IMR-90 (cell line): Measurements from ENCODE around the gene MRPS34.

ENCODE experiments used
- CEBPB ChIP-seq: IDR thresholded peaks from 2 replicates; pipeline ENCODE4 v1.6.1; 2012; ENCODE audit warnings: low read depth, low read length, improper control_type of control experiment
- CTCF ChIP-seq: conservative IDR thresholded peaks from 2 replicates; pipeline ENCODE4 v1.5.1; 2012; ENCODE audit warnings: mild to moderate bottlenecking, low read depth, low read length, improper control_type of control experiment
- MAFK ChIP-seq: IDR thresholded peaks from 2 replicates; pipeline ENCODE4 v1.6.1; 2012; ENCODE audit warnings: low read depth, low read length, improper control_type of control experiment
- MXI1 ChIP-seq: IDR thresholded peaks from 2 replicates; pipeline ENCODE4 v1.6.1; 2012; ENCODE audit warnings: low read depth, mild to moderate bottlenecking, low read length, moderate library complexity, borderline replicate concordance
- POLR2A ChIP-seq: IDR thresholded peaks from 2 replicates; pipeline ENCODE4 v1.6.1; 2012; ENCODE audit warnings: mild to moderate bottlenecking, low read depth, low read length
- RAD21 ChIP-seq: IDR thresholded peaks from 2 replicates; pipeline ENCODE4 v1.6.1; 2012; ENCODE audit warnings: low read length, improper control_type of control experiment
- RFX5 ChIP-seq: IDR thresholded peaks from 2 replicates; pipeline ENCODE4 v1.8.0; 2012; ENCODE audit warnings: low read depth, mild to moderate bottlenecking, low read length, moderate library complexity
- SMC3 ChIP-seq: fragments of 150-350 bp; IDR thresholded peaks from 2 replicates; pipeline ENCODE4 v1.6.1; 2016; ENCODE audit warnings: low read depth, mild to moderate bottlenecking, antibody characterized with exemption, low read length, moderate library complexity
- TF ChIP-seq, protein P1 (sequence below): fragments of 150-350 bp; IDR thresholded peaks from 2 replicates; pipeline ENCODE4 v1.6.1; 2017; ENCODE audit warnings: mild to moderate bottlenecking, antibody characterized with exemption, low read length, low read depth
- TF ChIP-seq, protein P2 (sequence below): fragments of 150-350 bp; IDR thresholded peaks from 2 replicates; pipeline ENCODE4 v1.6.1; 2016; ENCODE audit warnings: low read depth, mild to moderate bottlenecking, low read length, moderate library complexity, borderline replicate concordance

DNA sequence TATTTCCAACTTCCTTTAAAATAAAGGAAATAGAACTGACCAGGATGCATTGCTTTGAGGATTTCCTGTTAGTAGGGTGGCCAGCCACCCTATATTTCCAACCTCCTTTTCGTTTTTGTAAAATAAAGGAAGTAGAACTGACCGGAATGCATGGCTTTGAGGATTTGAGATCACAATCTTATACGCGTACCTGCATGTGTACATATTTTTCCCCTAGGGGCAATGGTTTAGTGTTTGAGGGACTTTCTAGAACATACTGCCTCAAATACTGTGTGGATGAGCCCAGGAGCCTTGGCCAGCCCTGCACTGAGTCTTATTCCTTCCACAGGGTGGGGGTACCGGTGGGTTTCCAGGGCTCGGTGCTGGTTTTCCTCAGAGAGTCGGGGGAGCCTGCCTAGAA lies 41.3 kb downstream of the MRPS34 start:
- TF ChIP-seq RAD21, result no peak
- TF ChIP-seq CTCF, result no peak
- no peak for TF ChIP-seq RFX5
- no peak for TF ChIP-seq POLR2A
- TF ChIP-seq SMC3, result no peak
- TF ChIP-seq CEBPB, result no peak
- TF ChIP-seq MXI1, result no peak
- TF ChIP-seq MAFK, result no peak
- TF ChIP-seq, protein P1, sequence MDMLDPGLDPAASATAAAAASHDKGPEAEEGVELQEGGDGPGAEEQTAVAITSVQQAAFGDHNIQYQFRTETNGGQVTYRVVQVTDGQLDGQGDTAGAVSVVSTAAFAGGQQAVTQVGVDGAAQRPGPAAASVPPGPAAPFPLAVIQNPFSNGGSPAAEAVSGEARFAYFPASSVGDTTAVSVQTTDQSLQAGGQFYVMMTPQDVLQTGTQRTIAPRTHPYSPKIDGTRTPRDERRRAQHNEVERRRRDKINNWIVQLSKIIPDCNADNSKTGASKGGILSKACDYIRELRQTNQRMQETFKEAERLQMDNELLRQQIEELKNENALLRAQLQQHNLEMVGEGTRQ, result no peak
- TF ChIP-seq, protein P2, sequence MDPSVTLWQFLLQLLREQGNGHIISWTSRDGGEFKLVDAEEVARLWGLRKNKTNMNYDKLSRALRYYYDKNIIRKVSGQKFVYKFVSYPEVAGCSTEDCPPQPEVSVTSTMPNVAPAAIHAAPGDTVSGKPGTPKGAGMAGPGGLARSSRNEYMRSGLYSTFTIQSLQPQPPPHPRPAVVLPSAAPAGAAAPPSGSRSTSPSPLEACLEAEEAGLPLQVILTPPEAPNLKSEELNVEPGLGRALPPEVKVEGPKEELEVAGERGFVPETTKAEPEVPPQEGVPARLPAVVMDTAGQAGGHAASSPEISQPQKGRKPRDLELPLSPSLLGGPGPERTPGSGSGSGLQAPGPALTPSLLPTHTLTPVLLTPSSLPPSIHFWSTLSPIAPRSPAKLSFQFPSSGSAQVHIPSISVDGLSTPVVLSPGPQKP, result no peak
